ENCODE results near the gene HTATIP2.
"Not testable (repeated sequence)": the region's sequence is repeated elsewhere in the genome, so short reads cannot be mapped to it uniquely, and the experiment has no call there.

The HTATIP2 gene

DNA sequence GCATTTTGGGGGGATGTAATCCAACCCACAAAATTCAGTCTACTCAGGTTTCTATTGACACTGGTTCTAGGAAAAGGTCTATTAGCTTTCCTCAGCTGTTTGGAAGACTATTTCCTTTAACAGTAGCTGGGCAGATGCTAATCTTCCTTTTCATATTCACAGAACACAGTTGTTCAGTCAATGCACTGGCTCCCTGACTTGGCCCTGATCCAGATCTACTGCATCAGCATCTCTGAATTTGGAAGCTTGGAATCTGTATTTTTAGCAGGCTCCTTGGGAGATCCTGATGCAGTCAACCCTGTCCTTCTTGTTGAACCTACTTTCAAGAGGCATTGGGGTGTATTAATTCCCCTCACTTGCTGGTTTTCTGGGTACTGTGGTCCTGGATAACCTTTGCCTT is 6.3 kb downstream of the HTATIP2 start:
- DNase-seq (ENCODE audit: low spot score) (no peak), FAIRE-seq (no peak)

DNA sequence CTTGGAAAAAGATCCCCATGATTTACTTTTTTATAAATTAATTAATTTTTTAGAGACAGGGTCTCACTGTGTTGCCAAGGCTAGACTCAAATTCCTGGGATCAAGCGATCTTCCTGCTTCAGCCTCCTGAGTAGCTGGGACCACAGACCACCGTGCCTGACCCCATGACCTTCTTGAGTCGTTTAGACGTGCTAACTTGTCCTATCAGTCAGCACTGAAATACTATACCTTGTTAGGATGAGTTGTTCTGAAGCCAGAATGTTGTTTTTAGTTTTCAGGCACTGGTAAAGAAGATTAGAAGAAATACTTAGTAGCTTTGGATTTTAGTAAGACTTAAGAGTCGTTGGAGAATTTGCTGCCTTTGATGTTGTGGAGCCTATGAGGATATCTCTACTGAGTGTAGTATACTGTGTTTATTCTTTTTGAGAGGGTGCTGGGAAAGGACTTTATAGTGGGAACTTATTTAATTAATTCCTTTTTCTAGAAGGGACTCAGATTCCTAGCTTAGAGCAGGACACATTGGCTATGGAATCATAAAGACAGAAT is 8.6 kb downstream of the HTATIP2 start:
- DNase-seq (ENCODE audit: low spot score) (no peak), FAIRE-seq (no peak)

DNA sequence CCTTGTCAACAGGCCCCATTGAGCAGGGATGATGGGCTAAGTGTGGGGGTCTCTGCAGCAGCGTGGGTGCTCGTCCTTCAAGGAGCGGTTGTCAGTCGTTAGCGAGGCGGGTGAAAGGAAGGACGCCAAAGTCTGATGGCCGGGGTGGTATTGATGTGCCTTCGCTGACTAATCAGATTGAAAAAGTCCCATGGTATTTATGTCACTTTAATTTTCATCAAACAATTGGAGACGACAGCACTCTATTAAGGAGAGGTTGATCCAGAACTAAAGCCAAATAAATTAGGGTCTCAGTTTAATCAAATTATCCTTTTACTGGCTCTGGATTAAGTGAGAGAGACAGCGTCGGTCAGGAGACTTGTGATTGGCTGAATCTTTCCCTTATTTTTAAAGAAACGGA is 9.6 kb downstream of the HTATIP2 start:
- DNase-seq (ENCODE audit: low spot score): no peak
- FAIRE-seq: no peak

DNA sequence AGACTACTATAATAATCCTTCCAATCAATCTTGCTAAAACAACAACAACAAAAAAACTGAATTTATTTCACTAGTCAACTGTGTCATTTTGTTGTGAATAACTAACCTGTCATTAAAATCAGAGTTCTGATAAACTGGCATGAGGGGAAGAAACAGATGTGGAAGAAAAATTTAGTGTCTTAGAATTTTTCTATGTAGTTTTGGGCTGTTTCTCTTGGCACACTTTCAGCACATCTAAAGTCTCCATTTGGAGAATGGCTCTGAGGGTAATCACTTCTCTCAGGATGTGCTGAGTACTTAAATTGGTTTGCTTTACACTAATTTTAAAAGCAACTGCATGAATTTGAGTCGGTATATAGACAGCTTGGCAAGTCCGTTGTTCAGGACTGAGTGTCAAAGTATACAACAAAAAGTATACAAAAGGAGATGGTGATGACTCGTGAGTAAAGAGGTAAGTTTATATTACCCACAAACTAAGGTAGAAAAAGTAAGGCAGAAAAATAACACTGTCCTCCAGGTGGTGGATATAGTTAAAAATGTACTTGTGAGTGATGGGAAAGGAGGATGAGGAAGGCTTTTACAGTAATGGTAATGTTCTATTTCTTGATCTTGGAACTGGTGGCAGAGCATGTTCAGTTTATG is 10.2 kb downstream of the HTATIP2 start:
- DNase-seq (ENCODE audit: low spot score) (no peak), FAIRE-seq (no peak)

DNA sequence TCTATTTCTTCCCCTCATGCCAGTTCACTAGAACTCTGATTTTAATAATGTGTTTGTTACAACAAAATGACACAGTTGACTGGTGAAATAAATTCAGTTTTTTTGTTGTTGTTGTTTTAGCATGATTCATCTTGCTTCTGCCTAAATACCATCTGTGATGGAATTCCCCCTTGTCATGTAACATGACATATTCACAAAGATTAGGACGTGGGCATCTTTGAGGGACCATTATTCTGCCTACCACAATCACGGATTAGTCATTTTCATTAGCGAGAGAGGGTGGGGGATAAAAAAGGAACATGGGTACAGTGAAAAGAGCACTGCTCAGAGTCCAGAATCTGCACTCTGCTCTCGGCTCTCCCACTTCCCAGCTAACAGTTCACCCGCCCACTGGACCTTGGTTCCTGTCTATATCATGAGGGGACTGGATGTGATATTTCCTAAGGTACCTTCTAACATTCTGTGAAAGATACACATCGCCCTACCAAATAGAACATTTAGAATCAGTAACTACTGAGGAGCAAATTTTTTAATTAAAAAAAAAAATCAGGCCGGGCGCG is 11.3 kb downstream of the HTATIP2 start:
- FAIRE-seq (no peak), DNase-seq (ENCODE audit: low spot score) (no peak)

DNA sequence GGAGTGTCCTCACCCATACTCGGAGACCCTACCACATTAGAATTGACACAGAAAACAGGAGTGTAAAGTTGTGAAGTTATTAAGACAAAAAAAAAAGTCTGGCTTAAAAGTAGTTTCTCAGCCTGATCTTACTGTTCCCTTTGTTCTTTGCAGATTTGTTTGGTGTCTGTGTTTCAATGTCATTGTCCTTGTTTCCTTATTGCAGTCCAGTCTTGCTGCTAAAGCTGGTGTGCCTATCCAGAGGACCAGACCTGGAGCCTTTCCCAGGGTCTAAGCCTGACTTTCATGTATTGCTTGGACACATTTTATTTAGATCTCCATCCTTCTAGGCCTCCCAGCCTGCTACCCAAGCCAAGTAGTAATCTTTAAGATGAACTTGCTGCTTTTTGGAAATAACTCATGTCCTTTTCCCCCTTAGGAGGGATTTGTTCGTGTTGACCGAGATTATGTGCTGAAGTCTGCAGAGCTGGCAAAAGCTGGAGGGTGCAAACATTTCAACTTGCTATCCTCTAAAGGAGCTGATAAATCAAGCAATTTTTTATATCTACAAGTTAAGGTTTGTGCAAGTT is 12.7 kb downstream of the HTATIP2 start:
- no peak for FAIRE-seq

DNA sequence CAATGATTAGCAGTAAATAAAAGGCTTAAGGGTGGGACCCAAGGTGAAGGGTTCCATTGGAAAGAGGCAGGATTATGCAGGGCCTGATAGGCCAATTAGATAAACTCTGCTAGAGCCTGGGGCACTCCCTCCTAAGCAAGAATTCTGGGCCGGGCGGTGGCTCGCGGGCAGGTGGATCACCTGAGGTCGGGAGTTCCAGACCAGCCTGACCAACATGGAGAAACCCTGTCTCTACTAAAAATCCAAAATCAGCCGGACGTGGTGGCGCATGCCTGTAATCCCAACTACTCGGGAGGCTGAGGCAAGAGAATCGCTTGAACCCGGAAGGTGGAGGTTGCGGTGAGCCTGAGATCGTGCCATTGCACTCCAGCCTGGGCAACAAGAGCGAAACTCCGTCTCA is 22.5 kb downstream of the HTATIP2 start:
- not testable (repeated sequence) for FAIRE-seq; DNase-seq (ENCODE audit: low spot score)

More for the DNA sequence above, 12.7 kb downstream of the HTATIP2 start:
- no peak for DNase-seq (ENCODE audit: low spot score)

DNA sequence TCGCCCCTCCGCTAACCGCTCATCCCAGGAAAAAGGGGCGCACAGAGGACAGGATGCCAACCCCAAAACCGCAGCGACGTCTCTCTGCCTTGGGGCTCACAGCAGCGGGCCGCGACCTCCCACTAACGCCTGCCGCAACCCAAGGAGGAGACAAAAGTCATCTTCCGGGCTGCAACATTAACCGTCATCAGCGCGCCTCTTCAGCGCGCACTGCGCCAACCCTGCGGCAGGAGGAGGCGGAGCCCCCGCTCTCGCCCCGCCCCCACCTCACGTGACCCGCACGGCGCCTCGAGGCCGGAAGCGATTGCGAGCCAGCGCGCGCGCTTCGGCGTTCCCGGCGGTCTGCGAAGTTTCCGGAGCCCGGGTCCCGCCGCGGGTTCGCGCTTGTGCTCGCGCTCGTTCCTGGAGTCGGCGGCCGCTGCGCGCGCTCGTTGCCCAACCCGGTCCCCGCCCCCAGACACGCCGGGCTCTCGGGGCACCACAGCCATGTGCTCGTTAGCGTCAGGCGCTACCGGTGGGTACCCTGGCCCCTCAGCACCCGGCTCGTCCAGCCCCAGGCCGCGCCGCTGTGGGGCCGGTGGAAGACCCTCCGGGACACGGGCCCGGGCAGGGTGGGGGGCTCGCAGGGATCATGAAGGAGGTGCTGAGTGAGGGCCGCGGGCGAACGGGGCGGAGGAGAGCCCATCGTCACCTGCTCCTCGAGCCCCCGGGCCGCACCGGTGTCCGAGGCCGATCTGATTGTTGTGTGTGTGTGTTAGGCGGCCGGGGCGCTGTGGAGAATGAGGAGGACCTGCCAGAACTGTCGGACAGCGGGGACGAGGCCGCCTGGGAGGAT is 24.0 kb downstream of the HTATIP2 start, which contains the start of gene PRMT3:
TSS of gene PRMT3 (plus strand) at position 456 of the 835 bp plus-strand sequence. CDS start at position 487, 31 bp downstream.
- DNase-seq (ENCODE audit: low spot score) (peak; percentile 78), FAIRE-seq (no peak)

DNA sequence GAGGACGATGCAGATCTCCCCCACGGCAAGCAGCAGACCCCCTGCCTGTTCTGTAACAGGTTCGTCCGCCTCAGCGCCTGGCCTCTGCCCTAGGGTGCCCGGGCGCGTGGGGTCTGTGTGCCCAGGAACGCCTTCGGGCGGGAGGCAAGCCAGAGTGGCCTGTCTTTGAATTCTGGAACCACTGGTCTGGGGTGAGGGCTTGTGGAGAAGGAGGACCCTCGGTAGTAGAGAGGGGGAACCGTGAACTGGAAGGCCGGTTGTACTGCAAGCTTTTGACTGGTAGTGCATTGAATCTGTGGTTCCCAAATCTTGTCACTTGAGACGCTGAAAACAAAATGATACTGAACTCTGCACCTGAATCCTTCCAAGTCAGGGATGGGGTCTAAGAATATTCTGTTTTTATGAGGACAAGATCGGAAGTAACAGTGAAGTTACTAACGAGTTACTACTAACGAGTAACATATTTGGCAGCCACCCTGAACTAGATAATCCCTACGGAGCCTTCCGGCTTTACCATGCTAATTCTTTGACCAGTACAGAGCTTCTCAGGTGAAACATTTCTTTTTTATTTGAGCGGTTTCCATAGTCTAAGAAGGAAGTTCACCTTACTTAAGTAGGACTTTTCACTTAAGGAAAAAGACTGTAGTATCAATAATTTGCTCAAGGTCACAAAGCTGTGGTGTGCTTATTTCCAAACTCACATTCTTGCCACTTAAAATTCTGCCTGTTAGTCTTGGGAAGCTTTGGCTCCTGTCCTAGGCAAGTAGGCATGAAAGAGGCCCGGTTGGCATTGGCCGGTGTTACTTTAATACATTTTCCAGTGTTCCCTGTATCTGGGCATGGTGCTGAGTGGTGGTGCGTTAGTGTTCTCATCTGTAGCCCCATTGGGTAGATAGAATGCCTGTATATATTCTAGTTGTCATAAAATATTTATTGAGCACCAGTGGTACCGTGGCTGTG is 24.9 kb downstream of the HTATIP2 start:
- DNase-seq (ENCODE audit: low spot score) (no peak), FAIRE-seq (no peak)

DNA sequence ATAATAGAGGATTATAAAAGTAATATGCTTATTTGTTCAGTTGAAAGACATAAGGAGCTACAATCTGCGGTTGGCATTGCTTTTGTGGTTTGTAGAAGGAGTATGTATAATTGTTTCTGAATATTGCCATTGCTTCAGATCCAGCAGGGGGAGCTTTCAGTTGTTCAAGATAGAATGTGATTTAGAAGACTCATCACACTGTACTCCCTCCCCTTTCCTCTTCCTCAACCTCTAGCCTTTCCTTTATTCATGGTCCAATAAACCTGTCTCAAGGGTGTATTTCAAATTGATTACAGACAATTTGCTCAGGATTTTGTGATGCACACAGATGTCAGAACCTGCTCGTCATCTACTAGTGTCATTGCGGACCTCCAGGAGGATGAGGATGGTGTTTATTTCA is 33.8 kb downstream of the HTATIP2 start:
- DNase-seq (ENCODE audit: low spot score): peak; percentile 45

DNA sequence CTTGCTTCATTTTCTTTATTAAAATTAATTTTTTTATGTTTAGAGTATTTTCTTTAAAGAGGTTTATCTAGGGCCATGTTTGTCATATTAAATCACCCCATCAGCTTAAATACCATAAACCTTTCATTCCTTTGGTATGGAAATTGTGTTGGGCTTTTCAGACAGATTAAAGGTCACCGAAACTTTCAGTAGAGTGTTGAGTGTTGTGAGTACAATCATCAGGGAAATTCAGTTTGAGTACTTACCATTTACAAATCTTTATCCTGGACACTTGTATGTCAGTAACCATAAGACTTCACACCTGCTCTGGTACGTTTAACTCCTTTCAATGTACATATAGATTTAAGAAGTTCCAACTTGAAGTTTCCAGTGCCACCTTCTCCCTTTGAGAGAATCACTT is 36.0 kb downstream of the HTATIP2 start:
- DNase-seq (ENCODE audit: low spot score) (no peak), FAIRE-seq (no peak)

More for the DNA sequence above, 33.8 kb downstream of the HTATIP2 start:
- FAIRE-seq: peak; percentile 53

DNA sequence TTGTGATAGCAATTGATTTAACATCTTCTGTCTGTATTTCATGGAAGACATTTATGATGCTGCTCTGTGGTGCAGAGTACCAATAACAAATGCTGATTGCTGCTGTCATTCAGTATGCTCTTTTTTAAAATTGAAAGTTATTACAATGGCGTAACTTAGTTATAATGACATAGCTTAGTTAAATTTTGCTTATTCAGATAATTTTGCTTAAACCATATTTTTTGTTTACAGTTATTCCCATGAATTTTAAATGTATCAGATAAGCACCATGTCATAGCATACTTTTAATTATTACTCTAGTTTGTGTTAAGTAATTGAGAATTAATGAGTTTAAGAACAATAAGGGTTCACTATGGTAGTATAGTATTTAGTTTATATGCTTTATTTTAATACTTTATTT is 39.5 kb downstream of the HTATIP2 start:
- FAIRE-seq (no peak), DNase-seq (ENCODE audit: low spot score) (no peak)

DNA sequence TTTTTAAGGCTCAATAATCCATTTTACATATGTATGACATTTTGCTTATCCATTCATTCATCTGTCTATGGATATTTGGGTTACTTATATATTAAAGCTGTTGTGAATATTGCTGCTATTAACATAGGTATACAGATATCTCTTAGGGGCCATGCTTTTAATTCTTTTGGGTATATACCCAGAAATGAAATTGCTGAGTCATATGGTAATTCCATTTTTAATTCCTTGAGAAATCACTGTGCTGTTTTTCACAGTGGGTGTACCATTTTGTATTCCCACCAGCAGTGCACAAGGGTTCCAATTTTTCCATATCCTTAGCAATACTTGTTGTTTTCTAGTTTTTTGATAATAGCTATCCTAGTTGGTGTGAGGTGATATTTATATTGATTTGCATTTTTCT is 43.0 kb downstream of the HTATIP2 start:
- FAIRE-seq (no peak), DNase-seq (ENCODE audit: low spot score) (no peak)

DNA sequence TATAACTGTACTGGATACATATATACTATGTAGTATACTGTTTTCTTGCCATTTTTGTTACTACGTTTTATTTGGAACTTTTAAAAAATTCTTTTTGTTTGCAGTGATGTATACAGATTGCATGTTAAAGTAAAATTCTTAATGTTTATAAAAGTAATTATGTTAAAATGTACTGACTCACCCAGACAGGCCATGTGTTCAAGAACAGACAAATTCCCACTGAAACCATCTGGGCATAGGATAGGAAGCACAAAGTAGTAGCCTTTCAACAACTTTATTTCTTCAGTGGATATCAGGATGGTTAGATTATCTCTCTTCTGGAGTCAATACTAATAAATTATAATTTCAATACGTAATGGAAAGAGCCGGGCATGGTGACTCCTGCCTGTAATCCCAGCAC is 43.8 kb downstream of the HTATIP2 start:
- FAIRE-seq (no peak), DNase-seq (ENCODE audit: low spot score) (no peak)

DNA sequence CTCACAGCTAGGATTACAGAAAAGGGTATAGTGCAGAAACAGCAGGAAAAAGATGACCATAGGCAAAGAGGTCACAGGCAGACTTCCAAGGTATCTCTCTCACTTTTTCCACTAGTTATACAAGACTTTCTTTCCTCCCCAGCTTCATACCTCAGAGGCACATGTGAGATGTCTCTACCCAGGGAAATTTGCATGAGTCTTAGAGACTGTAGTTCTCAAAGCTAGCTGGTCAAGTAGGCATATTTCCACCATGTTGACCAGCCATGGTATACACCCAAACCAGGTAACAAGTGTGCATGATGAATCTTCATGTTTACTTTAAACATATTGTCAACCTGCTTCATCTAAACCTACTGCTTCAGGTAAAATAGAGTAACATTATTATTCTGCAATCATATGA is 51.9 kb downstream of the HTATIP2 start:
- DNase-seq (ENCODE audit: low spot score): no peak

DNA sequence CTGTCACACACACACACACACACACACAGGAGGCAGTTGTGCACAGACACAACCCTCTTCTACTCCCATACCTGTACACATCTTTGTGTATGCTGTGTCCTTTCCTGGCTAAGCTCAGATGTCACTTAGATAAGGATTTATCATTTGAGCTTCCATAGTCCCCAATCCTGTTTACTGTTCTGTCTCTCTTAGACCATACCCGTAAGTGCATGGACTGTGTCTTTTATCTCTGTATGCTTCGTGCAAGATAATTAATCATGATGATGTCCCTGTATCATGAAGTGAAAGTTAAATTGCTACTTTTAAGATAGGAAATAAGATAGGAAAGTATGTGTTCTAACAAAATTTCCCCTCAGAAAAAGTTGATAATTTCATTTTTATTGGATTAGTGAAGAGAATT is 54.3 kb downstream of the HTATIP2 start:
- FAIRE-seq (no peak), DNase-seq (ENCODE audit: low spot score) (no peak)

More for the DNA sequence above, 51.9 kb downstream of the HTATIP2 start:
- FAIRE-seq: no peak

DNA sequence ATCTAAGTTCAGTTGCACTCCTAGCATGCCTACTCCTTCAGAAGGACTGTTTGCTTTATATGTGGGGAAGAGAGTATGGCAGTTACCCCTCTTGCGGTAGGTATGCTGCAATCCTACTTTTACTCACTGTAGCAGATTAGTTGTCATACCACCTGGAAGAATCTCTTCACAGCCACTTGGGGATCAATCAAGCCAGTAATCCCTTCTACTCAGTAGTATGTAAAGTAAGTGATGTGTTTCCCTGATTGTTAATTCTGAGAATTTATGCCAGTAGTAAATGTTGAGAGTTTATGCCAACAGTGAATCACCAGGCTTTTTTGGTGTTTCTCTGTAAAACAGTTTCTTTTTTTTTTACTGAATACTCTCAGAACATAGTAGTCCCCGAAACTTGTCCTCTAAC is 58.4 kb downstream of the HTATIP2 start:
- no peak for FAIRE-seq
- no peak for DNase-seq (ENCODE audit: low spot score)

DNA sequence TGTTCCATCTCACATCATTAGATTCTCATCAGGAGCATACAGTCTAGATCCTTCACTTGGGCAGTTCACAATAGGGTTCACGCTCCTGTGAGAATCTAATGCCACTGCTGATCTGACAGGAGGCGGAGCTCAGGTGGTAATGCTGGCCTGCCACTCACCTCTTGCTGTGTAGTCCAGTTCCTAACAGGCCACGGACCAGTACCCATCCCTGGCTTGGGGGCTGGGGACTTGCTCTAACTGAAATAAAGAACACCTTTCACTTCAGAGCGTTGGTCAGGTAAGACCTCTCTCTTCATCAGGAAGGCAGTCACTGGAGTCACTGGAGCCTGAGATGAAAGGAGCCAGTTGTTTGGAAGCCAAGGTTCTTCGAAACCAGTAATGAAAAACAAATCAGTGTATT is 65.7 kb downstream of the HTATIP2 start:
- FAIRE-seq: no peak
- no peak for DNase-seq (ENCODE audit: low spot score)

Data from RCC 7860 (cell line).